Muscle of leg (tissue), 11 donors: Measurements from ENCODE around the gene FIGN. TPM values are rescaled to one million over a fixed set of nuclear protein-coding genes. Genes with fewer than 3 reads are reported as not detected.

Experiments used
- DNase-seq: peaks from one replicate; pipeline ENCODE4 v3.0.0; 2013
- H3K27ac ChIP-seq: one replicate; pipeline ENCODE4 v1.5.1; 2013; ENCODE audit warnings: mild to moderate bottlenecking, low read length, control low read depth
- H3K27me3 ChIP-seq: one replicate; pipeline ENCODE4 v1.6.1; 2013; ENCODE audit warnings: low read length; ENCODE audit not compliant: control insufficient read depth, insufficient read depth
- H3K36me3 ChIP-seq: one replicate; pipeline ENCODE4 v1.6.1; 2013; ENCODE audit warnings: low read length; ENCODE audit not compliant: control insufficient read depth, insufficient read depth
- H3K4me1 ChIP-seq: one replicate; pipeline ENCODE4 v1.6.1; 2013; ENCODE audit warnings: low read length; ENCODE audit not compliant: control insufficient read depth, insufficient read depth
- H3K4me3 ChIP-seq: one replicate; pipeline ENCODE4 v1.5.1; 2013; ENCODE audit warnings: low read length, control low read depth
- H3K9me3 ChIP-seq: replicated peaks from 2 replicates; pipeline ENCODE4 v1.6.1; 2013; ENCODE audit warnings: low read depth, low read length; ENCODE audit not compliant: control insufficient read depth
- WGBS: methylation state at CpG from one replicate; pipeline ENCODE4 v1.1.5; 2013; ENCODE audit warnings: missing lambda C conversion rate; ENCODE audit not compliant: insufficient coverage; 5-methylcytosine and 5-hydroxymethylcytosine counted together
- polyA plus RNA-seq, 8 donors: library from polyadenylated mRNA; unstranded; fragments of 120-200 nt; gene quantifications; one replicate each; pipeline versions ENCODE4 v1.2.1 to v1.2.3, GENCODE V29; 2013; ENCODE audit warnings: inconsistent platforms in 1 of 8, low replicate concordance in 1 of 8; ENCODE audit not compliant: insufficient read length in 8 of 8, insufficient read depth in 1 of 8
- total RNA-seq: library from RNA; stranded (reverse); fragments of 120-200 nt; gene quantifications from one replicate; pipeline ENCODE4 v1.2.4, GENCODE V29; 2013

Gene FIGN
- total and polyA plus RNA-seq, 9 donors, result 0.53 to 2.2 (median 0.95) TPM

DNA sequence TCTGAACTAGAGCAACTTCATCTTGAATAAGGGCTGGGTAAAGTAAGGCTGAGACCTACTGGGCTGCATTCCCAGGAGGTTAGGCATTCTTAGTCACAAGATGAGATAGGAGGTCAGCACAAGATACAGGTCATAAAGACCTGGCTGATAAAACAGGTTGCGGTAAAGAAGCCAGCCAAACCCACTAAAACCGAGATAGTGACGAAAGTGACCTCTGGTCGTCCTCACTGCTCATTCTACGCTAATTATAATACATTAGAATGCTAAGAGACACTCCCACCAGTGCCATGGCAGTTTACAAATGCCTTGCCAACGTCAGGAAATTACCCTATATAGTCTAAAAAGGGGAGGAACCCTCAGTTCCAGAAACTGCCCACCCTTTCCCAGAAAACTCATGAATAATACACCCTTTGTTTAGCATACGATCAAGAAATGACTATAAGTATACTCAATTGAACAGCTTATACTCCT, 109.1 kb downstream of the FIGN start:
- WGBS, result no CpG with 5 or more reads among the region's 7 CpGs
- Histone ChIP-seq H3K27ac (no peak overlapping the region), H3K36me3 (no peaks in the 10 kb centered on the region)

GRCh38 chr2:163626208-163626607, 109.6 kb downstream of the FIGN start:
- Histone ChIP-seq H3K4me3 (no peak overlapping the region), H3K27me3 (no peaks in the 10 kb centered on the region), H3K27ac (no peak overlapping the region), H3K4me1 (no peaks in the 10 kb centered on the region), H3K36me3 (no peaks in the 10 kb centered on the region), H3K9me3 (no peaks in the 10 kb centered on the region)
- DNase-seq, result no peak
- WGBS, result no CpG with 5 or more reads among the region's 1 CpG

More for the DNA sequence above, 109.1 kb downstream of the FIGN start:
- no peaks in the 10 kb centered on the region for H3K9me3 ChIP-seq
- DNase-seq, result no peak
- no peaks in the 10 kb centered on the region for H3K4me1 ChIP-seq
- no peak overlapping the region for H3K4me3 ChIP-seq
- no peaks in the 10 kb centered on the region for H3K27me3 ChIP-seq

DNA sequence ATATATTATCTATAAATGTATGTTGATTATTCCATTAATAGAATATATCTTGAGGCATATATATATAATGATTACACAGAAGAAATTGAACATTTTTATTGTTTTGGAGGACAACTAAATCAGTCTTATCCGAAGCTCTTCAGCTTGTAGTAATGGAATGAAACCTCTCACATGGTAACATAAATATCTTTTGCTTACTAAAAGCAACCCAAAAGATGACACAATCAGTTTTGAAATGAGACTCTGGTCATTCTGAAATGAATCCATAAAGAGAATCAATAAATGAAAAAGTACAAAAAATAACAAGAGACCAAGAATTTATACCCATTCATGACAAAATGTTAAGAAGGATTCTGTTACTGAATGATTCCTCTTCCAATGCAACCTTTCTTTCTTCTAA, 110.2 kb downstream of the FIGN start:
- no peaks in the 10 kb centered on the region for H3K9me3 ChIP-seq
- no CpG with 5 or more reads among the region's 1 CpG for whole genome bisulfite sequencing
- no peaks in the 10 kb centered on the region for H3K36me3 ChIP-seq
- H3K27me3 ChIP-seq, result no peaks in the 10 kb centered on the region
- DNase-seq, result no peak
- no peak overlapping the region for H3K4me3 ChIP-seq
- no peaks in the 10 kb centered on the region for H3K4me1 ChIP-seq
- no peak overlapping the region for H3K27ac ChIP-seq

- Histone ChIP-seq H3K4me3 (no peak overlapping the region), H3K4me1 (no peaks in the 10 kb centered on the region), H3K27ac (no peak overlapping the region), H3K36me3 (no peaks in the 10 kb centered on the region), H3K9me3 (no peaks in the 10 kb centered on the region), H3K27me3 (no peaks in the 10 kb centered on the region)
- DNase-seq, result no peak
- 34% methylated on average over 5 of the region's 7 CpGs for WGBS
Measured at GRCh38 chr2:163621445-163622004, 114.3 kb downstream of the FIGN start.

DNA sequence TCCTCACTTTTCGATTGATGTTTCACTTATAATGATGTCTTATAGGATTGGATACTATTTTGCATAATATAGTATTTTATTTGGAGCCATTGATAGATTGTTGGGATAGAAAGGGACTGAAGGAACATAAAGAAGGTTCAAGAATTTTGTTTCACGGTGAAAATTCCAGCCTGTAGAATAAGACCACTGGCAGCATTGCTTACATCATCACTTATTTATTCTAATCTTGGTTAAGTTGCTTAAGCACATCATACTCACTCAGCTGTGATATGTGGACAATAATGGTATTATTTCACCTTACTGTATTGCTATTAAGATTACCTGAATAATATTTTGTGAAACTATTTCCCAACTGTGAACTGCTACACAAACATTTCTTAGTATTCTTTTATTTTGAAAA, 118.3 kb downstream of the FIGN start:
- no peak for DNase-seq
- no CpG with 5 or more reads among the region's 2 CpGs for WGBS
- Histone ChIP-seq H3K9me3 (no peaks in the 10 kb centered on the region), H3K4me3 (no peak overlapping the region), H3K36me3 (no peaks in the 10 kb centered on the region), H3K27ac (no peak overlapping the region), H3K4me1 (no peaks in the 10 kb centered on the region), H3K27me3 (no peaks in the 10 kb centered on the region)

DNA sequence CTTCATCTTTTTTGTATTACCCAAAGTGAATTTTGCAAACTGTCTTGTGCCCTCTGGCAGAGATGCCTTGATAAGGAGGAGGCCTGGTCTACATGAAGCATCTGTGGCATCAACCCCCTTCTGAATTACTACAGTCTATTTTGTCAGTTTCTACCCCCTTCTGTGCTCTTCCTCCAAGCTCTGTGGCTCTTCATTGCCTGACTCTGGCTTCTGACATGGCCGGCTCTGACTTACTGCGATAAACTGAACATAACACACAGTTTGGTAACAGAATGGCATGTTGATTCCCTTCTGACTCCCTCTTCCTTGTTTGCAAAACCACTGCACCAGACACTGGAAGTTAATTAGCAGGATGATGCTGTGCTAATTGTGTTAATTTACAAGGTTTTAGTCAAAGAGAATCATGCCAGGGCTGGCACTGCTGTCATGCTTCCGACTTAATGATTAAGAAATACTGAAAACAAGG, 122.5 kb downstream of the FIGN start:
- no peaks in the 10 kb centered on the region for H3K4me1 ChIP-seq

DNA sequence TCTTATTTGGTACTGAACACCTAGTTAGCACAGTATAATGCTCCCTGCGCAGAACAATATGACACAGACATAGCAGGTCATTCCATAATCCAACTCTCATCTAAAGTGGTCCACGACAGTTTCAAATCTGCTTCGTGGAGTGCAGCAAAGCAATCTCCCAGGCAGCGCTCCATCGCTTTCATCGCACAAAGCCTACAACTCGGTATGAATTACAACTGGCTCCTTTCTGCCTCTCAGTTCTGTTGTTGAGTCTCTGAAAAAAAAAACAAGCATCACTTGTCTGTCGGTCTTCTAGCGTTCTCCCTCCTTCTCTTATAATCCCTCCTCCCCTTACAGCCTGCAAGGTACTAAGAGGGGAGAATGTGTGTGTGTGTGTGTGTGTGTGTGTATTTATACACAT, 123.5 kb downstream of the FIGN start:
- no peaks in the 10 kb centered on the region for H3K4me1 ChIP-seq
- no peaks in the 10 kb centered on the region for H3K9me3 ChIP-seq
- 74% methylated on average over 7 of the region's 9 CpGs for WGBS
- no peak overlapping the region for H3K27ac ChIP-seq
- no peak for DNase-seq
- H3K4me3 ChIP-seq, result no peak overlapping the region
- no peaks in the 10 kb centered on the region for H3K36me3 ChIP-seq
- H3K27me3 ChIP-seq, result no peaks in the 10 kb centered on the region

More for the DNA sequence above, 122.5 kb downstream of the FIGN start:
- no peak for DNase-seq
- Histone ChIP-seq H3K9me3 (no peaks in the 10 kb centered on the region), H3K27ac (no peak overlapping the region), H3K27me3 (no peaks in the 10 kb centered on the region), H3K4me3 (no peak overlapping the region), H3K36me3 (no peaks in the 10 kb centered on the region)
- WGBS, result 100% methylated on average over 1 of the region's 3 CpGs

GRCh38 chr2:163611557-163611906, 124.3 kb downstream of the FIGN start:
- WGBS, result 91% methylated on average over 6 of the region's 8 CpGs
- no peaks in the 10 kb centered on the region for H3K4me1 ChIP-seq
- no peaks in the 10 kb centered on the region for H3K36me3 ChIP-seq
- no peak overlapping the region for H3K4me3 ChIP-seq
- H3K27me3 ChIP-seq, result no peaks in the 10 kb centered on the region
- H3K9me3 ChIP-seq, result no peaks in the 10 kb centered on the region
- no peak for DNase-seq
- H3K27ac ChIP-seq, result no peak overlapping the region

DNA sequence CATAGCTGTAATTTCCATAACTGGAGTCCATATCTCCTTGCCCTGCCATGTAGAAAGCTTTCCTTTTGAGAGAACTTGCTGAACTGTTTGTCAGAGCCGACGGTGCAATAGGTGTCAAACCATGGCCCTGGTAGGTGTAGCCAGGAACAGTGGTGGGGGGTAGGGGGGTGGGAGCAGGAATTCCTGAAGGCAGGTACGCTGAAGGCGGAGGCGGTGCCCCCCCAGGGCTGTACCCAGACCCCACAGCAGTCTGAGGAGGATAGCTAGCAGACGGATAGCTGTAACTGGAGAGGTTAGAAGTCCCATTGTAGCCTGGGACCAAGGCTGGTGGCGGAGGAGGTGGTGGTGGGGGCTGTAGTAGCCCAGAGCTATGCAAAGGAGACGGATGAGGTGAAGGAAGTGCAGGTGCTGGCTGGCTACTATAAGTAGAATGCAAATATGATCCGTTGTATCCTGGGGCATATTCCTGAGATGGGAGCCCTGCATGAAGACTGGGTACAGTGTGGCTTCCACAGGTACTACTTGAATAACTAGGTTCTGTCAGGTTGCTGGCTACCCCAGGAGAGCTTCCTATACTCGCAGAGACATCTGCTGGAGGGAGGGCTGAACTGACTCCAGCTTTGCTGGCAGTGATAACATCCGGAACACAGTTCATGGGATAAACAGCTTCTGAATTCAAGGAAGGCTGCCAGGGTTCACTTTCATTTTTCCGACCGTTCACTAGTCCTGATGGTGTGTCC, 124.8 kb downstream of the FIGN start:
- no peak for DNase-seq
- Histone ChIP-seq H3K4me1 (no peaks in the 10 kb centered on the region), H3K27me3 (no peaks in the 10 kb centered on the region), H3K4me3 (no peak overlapping the region), H3K9me3 (no peaks in the 10 kb centered on the region), H3K27ac (no peak overlapping the region), H3K36me3 (no peaks in the 10 kb centered on the region)
- 88% methylated on average over 11 of the region's 13 CpGs for WGBS

DNA sequence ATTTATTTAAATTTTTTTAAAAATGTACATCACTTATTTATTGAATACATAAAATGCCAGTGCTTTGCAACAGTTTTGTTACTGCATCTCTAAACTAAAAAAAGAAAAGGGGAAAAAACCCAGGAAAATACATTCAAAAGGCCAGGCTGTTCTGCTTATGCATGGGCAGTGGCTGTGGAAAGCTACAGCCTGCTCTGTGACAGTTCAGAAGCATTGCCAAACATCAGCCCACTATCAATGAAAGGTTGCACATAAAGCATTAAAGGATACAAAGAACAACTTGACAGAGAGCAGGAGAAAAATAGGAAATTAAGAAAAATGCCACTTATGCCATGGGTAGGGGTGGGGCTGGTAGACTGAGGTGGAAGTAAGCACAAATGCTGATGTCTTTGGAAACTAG, 128.2 kb downstream of the FIGN start:
- Histone ChIP-seq H3K4me3 (no peak overlapping the region), H3K27me3 (no peaks in the 10 kb centered on the region), H3K9me3 (no peaks in the 10 kb centered on the region), H3K27ac (no peak overlapping the region), H3K4me1 (no peaks in the 10 kb centered on the region), H3K36me3 (no peaks in the 10 kb centered on the region)
- DNase-seq, result peak; percentile 7
